H9 (cell line): ENCODE measurements around the gene CTIF. TPM values are rescaled to one million over a fixed set of nuclear protein-coding genes. Genes with fewer than 3 reads are reported as not detected.

Source experiments
- DNase-seq: peaks from one replicate; pipeline ENCODE4 v3.0.0-alpha.2; 2017
- H2AFZ ChIP-seq: one replicate; pipeline ENCODE4 v1.6.1; 2013; ENCODE audit warnings: mild to moderate bottlenecking, low read length, control low read depth, moderate library complexity
- H2AK5ac ChIP-seq: 2 replicates; pipeline ENCODE4 v1.6.1; 2013; ENCODE audit warnings: low read length, control low read depth, mixed read lengths; ENCODE audit not compliant: insufficient read length
- H2BK120ac ChIP-seq: one replicate; pipeline ENCODE4 v1.6.1; 2013; ENCODE audit warnings: low read depth, mild to moderate bottlenecking, low read length, control low read depth, inconsistent platforms; ENCODE audit not compliant: poor library complexity, severe bottlenecking
- H2BK12ac ChIP-seq: 2 replicates; pipeline ENCODE4 v1.6.1; 2013; ENCODE audit warnings: low read length, control low read depth, mixed read lengths, low read depth; ENCODE audit not compliant: insufficient read length
- H2BK15ac ChIP-seq: 2 replicates; pipeline ENCODE4 v1.6.1; 2013; ENCODE audit warnings: low read depth, low read length, control low read depth
- H2BK20ac ChIP-seq: one replicate; pipeline ENCODE4 v1.6.1; 2013; ENCODE audit warnings: low read depth, mild to moderate bottlenecking, low read length, control low read depth, inconsistent platforms; ENCODE audit not compliant: poor library complexity, severe bottlenecking
- H2BK5ac ChIP-seq: 2 replicates; pipeline ENCODE4 v1.6.1; 2013; ENCODE audit warnings: low read length, control low read depth, mixed read lengths; ENCODE audit not compliant: insufficient read length
- H3K14ac ChIP-seq: 2 replicates; pipeline ENCODE4 v1.6.1; 2013; ENCODE audit warnings: low read length, control low read depth; ENCODE audit not compliant: insufficient read depth
- H3K18ac ChIP-seq: 2 replicates; pipeline ENCODE4 v1.6.1; 2013; ENCODE audit warnings: low read depth, mild to moderate bottlenecking, mixed read lengths, low read length, control low read depth; ENCODE audit not compliant: insufficient read length
- H3K23ac ChIP-seq: 2 replicates; pipeline ENCODE4 v1.6.1; 2013; ENCODE audit warnings: low read length, control low read depth, mixed read lengths, low read depth; ENCODE audit not compliant: insufficient read length
- H3K23me2 ChIP-seq: 2 replicates; pipeline ENCODE4 v1.6.1; 2013; ENCODE audit warnings: low read depth, mild to moderate bottlenecking, mixed read lengths, low read length, control low read depth; ENCODE audit not compliant: insufficient read length, poor library complexity, severe bottlenecking
- H3K27ac ChIP-seq: 2 replicates; pipeline ENCODE4 v1.5.1; 2013; ENCODE audit warnings: low read length, control low read depth, mixed read lengths, low read depth; ENCODE audit not compliant: insufficient read length
- H3K27me3 ChIP-seq: 2 replicates; pipeline ENCODE4 v1.6.1; 2013; ENCODE audit warnings: low read length, control low read depth, inconsistent platforms; ENCODE audit not compliant: insufficient read depth
- H3K4ac ChIP-seq: 2 replicates; pipeline ENCODE4 v1.6.1; 2013; ENCODE audit warnings: low read depth, mild to moderate bottlenecking, control low read depth, inconsistent platforms, low read length, moderate library complexity
- H3K4me1 ChIP-seq: 2 replicates; pipeline ENCODE4 v1.6.1; 2013; ENCODE audit warnings: low read length, control low read depth, inconsistent platforms; ENCODE audit not compliant: insufficient read depth
- H3K4me2 ChIP-seq: 2 replicates; pipeline ENCODE4 v1.6.1; 2013; ENCODE audit warnings: low read length, control low read depth, mixed read lengths; ENCODE audit not compliant: insufficient read length, insufficient read depth
- H3K56ac ChIP-seq: 2 replicates; pipeline ENCODE4 v1.6.1; 2013; ENCODE audit warnings: low read depth, mild to moderate bottlenecking, mixed read lengths, low read length, control low read depth; ENCODE audit not compliant: insufficient read length
- H3K79me1 ChIP-seq: 2 replicates; pipeline ENCODE4 v1.6.1; 2013; ENCODE audit warnings: low read depth, mild to moderate bottlenecking, moderate library complexity, low read length, control low read depth, inconsistent platforms; ENCODE audit not compliant: insufficient read depth, poor library complexity, severe bottlenecking
- H3K79me2 ChIP-seq: 2 replicates; pipeline ENCODE4 v1.6.1; 2013; ENCODE audit warnings: low read length, control low read depth, inconsistent platforms; ENCODE audit not compliant: insufficient read depth
- H3K9ac ChIP-seq: 2 replicates; pipeline ENCODE4 v1.6.1; 2013; ENCODE audit warnings: low read length, control low read depth, mixed read lengths; ENCODE audit not compliant: insufficient read length; ENCODE audit errors: extremely low read depth
- H3K9me3 ChIP-seq: one replicate; pipeline ENCODE4 v1.6.1; 2013; ENCODE audit warnings: low read depth, low read length, inconsistent platforms; ENCODE audit not compliant: control insufficient read depth
- H3T11ph ChIP-seq: one replicate; pipeline ENCODE4 v1.6.1; 2013; ENCODE audit warnings: mild to moderate bottlenecking, low read length, control low read depth, inconsistent platforms
- H4K20me1 ChIP-seq: one replicate; pipeline ENCODE4 v1.6.1; 2013; ENCODE audit not compliant: control insufficient read depth, insufficient read length, insufficient read depth
- H4K5ac ChIP-seq: 2 replicates; pipeline ENCODE4 v1.6.1; 2013; ENCODE audit warnings: low read depth, mild to moderate bottlenecking, mixed read lengths, low read length, control low read depth; ENCODE audit not compliant: insufficient read length
- H4K8ac ChIP-seq: replicated peaks from 2 replicates; pipeline ENCODE4 v1.6.1; 2013; ENCODE audit warnings: low read length, control low read depth, mixed read lengths, low read depth; ENCODE audit not compliant: insufficient read length
- H4K91ac ChIP-seq: 2 replicates; pipeline ENCODE4 v1.6.1; 2013; ENCODE audit warnings: low read depth, mild to moderate bottlenecking, moderate library complexity, mixed read lengths, low read length, control low read depth; ENCODE audit not compliant: insufficient read length
- H3K27ac Mint-ChIP-seq, 3 experiments: 2 replicates in 2 of 3; 3 replicates in 1 of 3; pipeline ENCODE4 v1.8.0; 2020 to 2021; ENCODE audit warnings: mixed read lengths in 3 of 3, mild to moderate bottlenecking in 1 of 3, moderate library complexity in 1 of 3
- H3K27me3 Mint-ChIP-seq: 2 replicates; pipeline ENCODE4 v1.8.0; 2021; ENCODE audit warnings: low read depth, mild to moderate bottlenecking, moderate library complexity, mixed read lengths
- H3K36me3 Mint-ChIP-seq, 3 experiments: 2 replicates in 2 of 3; 3 replicates in 1 of 3; pipeline ENCODE4 v1.8.0; 2020 to 2021; ENCODE audit warnings: low read depth in 3 of 3, mixed read lengths in 3 of 3; ENCODE audit not compliant: insufficient read depth in 1 of 3
- H3K4me1 Mint-ChIP-seq, 2 experiments: 2 replicates each; pipeline ENCODE4 v1.8.0; 2020; ENCODE audit warnings: mixed read lengths in 2 of 2
- H3K4me3 Mint-ChIP-seq, 2 experiments: 2 replicates in 1 of 2; 3 replicates in 1 of 2; pipeline ENCODE4 v1.8.0; 2020 to 2021; ENCODE audit warnings: mild to moderate bottlenecking in 2 of 2, mixed read lengths in 2 of 2, moderate library complexity in 1 of 2
- H3K9me3 Mint-ChIP-seq, 2 experiments: 2 replicates in 1 of 2; 3 replicates in 1 of 2; pipeline ENCODE4 v1.8.0; 2020; ENCODE audit warnings: mild to moderate bottlenecking in 2 of 2, mixed read lengths in 2 of 2, moderate library complexity in 1 of 2
- CTCF ChIP-seq: fragments of 200-600 bp; sonication (generic); conservative IDR thresholded peaks from 3 replicates; pipeline ENCODE4 v1.8.0; 2021; ENCODE audit warnings: antibody characterized with exemption, mild to moderate bottlenecking
- WGBS: extraction: QIAGEN DNeasy Blood & Tissue Kit; methylation state at CpG from one replicate; pipeline ENCODE4 v1.1.7; 2013; ENCODE audit warnings: missing lambda C conversion rate, low lambda C conversion rate, mixed read lengths; ENCODE audit not compliant: insufficient read length; ENCODE audit errors: extremely low coverage; 5-methylcytosine and 5-hydroxymethylcytosine counted together
- total RNA-seq: library from RNA; stranded (reverse); gene quantifications from 2 replicates; pipeline ENCODE4 v1.2.1, GENCODE V29; 2021

Gene CTIF
- total RNA-seq, 1 experiment from 2014 or later: 15.8 TPM

DNA sequence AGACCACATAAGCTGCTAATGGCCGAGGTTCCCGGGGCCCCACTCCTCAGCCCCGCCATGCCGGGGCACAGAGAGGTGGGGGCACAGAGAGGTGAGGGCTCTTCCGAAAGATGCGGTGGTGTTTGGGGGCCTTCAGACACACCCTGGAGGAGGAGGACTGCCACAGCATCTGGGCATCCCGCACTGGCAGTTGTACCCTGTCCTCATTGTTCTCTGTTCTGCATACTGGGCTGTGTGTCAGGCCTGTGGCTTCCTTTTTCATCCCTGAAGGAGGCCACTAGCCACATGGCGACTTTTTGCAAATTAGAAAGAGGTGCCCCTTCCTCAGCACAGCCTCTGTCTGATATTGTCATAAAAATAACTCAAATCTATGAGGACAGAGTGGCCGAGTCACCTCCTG lies 150.1 kb downstream of the CTIF start:
- Histone ChIP-seq H3K27ac (no peak overlapping the region), H3K23me2 (no peaks in the 10 kb centered on the region), H2AFZ (no peak overlapping the region), H3K79me2 (no peaks in the 10 kb centered on the region), H3K14ac (no peak overlapping the region), H3K23ac (no peak overlapping the region), H3T11ph (no peak overlapping the region), H4K5ac (no peak overlapping the region), H3K56ac (no peak overlapping the region), H2BK12ac (no peak overlapping the region), H2BK15ac (no peak overlapping the region), H3K4me2 (no peak overlapping the region), H4K8ac (no peak overlapping the region), H2AK5ac (no peak overlapping the region), H3K27me3 (no peaks in the 10 kb centered on the region), H3K9ac (no peak overlapping the region), H3K18ac (no peak overlapping the region), H2BK5ac (no peak overlapping the region), H4K91ac (no peak overlapping the region), H3K4me1 (no peaks in the 10 kb centered on the region), H3K79me1 (no peaks in the 10 kb centered on the region), H3K4ac (no peak overlapping the region), H3K9me3 (no peaks in the 10 kb centered on the region), H2BK120ac (no peak overlapping the region), H2BK20ac (no peak overlapping the region), H4K20me1 (no peaks in the 10 kb centered on the region)
- no peak overlapping the region for H3K27ac Mint-ChIP-seq
- H3K4me1 Mint-ChIP-seq: peaks cover 2 to 5% of the 10 kb centered on the region in 2 experiments; a peak in 1 of 4 replicates
- H3K9me3 Mint-ChIP-seq: no peaks in the 10 kb centered on the region
- H3K4me3 Mint-ChIP-seq: no peak overlapping the region
- DNase-seq: no peak
- no peak for TF ChIP-seq CTCF
- WGBS: no CpG with 5 or more reads among the region's 9 CpGs
- H3K36me3 Mint-ChIP-seq: peaks cover 0 to 5% (median 2%) of the 10 kb centered on the region in 3 experiments; a peak in 3 of 7 replicates
- no peaks in the 10 kb centered on the region; the same call in 1 of the 2 replicates for H3K27me3 Mint-ChIP-seq
